GM21447 (cell line): ENCODE measurements around the gene VHLL.
A peak's percentile ranks its signal among the peaks of the same experiment; 100 is the strongest.
"Not testable (repeated sequence)": the region's sequence is repeated elsewhere in the genome, so short reads cannot be mapped to it uniquely, and the experiment has no call there.

Source experiments
- ATAC-seq: cut with Tn5 transposase; IDR thresholded peaks from one replicate; pipeline ENCODE4 v1.9.1; 2021; ENCODE audit not compliant: unreplicated experiment

Gene VHLL

DNA sequence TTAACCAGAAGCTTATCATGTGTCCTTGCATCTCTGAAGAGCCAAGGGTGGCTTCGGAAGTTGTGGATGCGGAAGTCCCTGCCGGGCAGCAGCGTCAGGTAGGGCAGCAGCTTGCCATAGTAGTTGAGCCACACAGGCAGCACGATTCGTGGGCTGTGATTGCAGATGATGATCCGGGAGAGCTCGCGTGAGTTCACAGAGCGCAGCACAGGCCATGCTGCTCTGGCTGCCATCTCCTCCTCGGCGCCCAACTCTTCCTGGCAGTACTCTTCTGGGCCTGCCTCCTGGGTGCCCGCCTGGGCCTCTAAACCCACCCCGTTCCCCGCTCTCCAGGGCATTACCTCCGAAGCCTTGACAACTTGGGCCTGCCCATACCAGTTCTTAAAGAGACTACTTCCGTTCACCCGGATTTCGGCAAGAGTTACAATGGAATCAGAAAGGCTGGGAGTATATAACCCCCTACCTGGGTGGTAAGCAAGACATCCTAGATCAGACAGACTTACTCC lies at the start of gene VHLL:
Gene VHLL (minus strand): TSS at position 456 of the 506 bp plus-strand sequence. CDS start 118 bp downstream, at position 338.
- no peak for ATAC-seq

DNA sequence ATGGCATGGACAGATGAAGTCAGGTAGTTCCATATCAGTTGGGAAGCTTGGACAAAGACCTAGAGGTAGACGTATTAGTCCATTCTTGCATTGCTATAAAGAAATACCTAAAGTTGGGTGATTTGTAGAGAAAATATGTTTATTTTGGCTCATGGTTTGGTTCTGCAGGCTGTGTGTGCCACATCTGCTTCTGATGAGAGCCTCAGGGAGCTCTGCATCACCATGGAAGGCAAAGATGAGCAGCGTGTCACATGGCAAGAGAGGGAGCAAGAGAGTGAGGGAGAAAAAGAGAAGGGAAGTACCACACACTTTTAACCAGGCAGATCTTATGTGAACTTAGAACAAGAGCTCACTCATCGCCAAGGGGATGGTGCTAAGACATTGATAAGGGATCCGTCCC lies 48.2 kb upstream of the VHLL start:
- no peak for ATAC-seq

DNA sequence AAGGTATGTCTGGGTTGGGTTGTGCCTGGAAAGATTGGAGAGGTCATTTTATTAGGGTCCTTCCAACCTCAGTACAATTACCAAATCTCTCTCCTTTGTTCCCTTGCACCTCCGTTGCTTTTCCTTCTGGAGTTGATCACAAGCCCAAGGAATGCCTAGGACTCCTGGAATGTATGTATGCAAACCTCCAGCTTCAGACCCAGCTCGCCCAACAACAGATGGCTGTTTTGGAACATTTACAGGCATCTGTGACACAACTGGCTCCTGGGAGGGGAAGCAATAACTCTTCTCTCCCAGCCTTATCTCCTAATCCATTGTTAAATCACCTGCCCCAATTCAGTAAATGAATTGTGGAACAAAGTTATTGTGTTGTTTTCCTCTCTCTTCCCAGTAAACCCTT lies 47.5 kb upstream of the VHLL start:
- ATAC-seq = no peak

DNA sequence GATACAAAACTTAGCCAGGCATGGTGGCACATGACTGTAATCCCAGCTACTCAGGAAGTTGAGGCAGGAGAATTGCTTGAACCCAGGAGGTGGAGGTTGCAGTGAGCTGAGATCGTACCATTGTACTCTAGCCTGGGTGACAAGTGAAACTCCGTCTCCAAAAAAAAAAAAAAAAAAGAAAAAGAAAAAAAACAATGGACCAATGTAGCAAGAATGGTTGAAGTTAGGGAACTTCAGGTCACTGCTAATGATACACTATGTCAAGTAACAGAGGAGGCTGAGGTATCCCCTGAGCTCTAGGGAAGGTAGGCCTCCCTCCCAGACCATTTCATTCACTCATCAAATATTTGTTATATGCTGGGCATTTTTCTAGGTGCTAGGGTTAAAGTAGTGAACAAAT lies 46.9 kb upstream of the VHLL start:
- not testable (repeated sequence) for ATAC-seq

DNA sequence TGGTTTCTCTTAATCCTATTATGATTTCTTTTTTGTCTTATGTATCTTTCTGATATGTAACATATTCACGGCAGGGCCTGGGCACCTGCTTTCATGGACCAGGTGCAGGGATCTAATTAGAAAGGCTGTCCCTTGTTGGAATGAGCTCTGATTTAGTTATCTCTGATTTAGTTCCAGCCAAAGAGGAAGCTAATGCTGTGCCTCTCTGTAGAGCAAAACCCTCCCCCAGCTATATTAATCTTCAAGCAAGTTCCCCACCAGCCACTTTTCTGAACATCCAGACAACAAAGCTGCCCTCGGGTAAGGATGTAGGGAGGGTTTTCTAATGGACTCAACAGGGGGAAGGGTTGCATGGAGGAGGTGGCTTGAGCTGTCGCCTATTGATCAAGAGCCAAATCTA lies 45.3 kb upstream of the VHLL start:
- no peak for ATAC-seq

DNA sequence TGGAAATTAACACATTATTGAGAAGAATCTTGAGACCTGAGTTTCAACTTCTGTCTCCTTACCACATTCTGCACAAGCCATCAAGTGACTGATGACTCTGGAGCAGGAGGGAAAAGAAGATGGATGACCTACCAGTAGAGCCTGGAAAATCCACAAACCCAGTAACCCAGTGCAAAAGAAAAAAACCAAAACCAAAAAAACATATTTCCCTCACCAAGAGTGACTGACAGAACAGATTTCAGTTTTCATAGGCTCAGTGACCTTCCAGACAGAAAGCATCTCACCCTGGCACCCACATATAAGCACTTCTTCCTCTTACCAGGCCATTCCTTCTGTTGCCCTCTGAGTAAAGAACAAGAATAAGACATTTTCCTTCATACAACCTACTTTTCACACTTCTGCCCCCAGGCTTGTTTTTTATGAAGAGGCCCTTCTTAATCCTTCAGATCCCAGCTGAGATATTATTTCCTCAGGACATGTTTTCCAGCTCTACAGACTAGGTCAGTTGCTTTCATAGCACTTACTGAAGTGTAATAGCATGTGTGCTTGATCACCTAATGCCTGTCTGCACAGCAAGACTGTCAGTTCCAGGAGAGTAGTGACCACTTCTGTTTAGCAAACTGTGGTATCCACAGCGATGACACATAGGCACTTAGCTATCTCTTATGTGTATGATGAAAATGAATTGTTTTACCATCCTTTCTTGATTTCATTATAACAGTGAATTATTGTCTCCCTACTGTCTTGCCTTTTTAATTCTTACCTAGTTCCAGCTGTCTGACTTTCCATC lies 43.3 kb upstream of the VHLL start:
- no peak for ATAC-seq

DNA sequence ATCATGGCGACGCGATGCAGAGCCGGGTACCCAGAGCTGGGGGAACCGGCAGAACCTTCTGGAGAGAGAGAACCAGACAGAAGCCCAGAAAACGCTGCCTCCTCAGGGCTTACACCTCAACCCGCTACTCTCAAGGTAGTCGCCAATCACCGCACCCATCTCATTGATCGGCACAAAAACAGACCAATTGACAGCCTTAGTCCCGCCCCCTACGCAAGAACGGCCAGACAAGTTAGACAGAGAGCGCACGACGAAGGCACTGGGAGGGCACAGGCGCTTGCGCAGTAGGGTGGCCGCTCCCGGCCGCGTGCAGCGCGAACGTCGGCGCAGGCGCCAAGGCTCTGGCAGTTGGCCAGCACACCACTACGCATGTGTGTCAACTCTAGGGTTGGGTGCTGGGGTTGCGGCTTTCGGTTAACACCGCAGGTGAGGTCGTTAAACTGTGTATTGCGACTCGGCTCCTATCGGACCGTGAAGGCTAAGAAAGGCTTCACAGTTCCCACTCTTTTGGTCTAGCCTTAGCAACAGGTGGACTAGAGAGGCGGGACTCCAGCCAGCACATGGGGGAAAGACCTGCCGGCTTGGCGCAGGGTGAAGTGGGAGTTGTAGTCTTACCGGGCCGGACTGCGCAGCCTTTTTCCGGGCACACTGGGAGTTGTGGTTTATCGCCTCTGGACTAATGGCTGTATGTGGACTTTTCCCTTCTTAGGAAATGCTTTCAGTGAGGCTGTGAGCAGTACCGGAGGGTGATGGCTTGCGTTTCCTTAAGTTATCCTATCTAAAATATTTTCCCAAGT lies 39.3 kb upstream of the VHLL start, which contains the start of the genes CCT3 and TSACC:
Gene CCT3 (minus strand): TSS at position 113 of the 797 bp plus-strand sequence. CDS start 108 bp downstream, at position 5.
Gene TSACC (plus strand): TSS at position 347 of the 797 bp plus-strand sequence. CDS start 1,232 bp downstream, outside the sequence.
- ATAC-seq = peak; percentile 94

DNA sequence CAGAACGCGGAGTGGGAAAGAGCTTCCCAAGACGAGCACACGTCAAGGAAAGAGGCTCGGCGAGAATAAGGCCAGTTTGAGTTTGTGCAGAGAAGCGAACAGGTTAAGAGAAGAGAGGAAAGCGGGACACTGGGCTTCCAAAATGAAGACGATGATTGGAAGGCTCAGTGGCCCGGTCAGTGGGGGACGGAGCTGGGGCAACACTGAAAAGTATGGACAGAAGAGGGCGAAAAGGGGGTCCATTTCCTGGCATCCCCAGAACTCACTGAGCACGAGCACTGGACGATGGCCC lies 38.7 kb upstream of the VHLL start:
- ATAC-seq = peak; percentile 21

DNA sequence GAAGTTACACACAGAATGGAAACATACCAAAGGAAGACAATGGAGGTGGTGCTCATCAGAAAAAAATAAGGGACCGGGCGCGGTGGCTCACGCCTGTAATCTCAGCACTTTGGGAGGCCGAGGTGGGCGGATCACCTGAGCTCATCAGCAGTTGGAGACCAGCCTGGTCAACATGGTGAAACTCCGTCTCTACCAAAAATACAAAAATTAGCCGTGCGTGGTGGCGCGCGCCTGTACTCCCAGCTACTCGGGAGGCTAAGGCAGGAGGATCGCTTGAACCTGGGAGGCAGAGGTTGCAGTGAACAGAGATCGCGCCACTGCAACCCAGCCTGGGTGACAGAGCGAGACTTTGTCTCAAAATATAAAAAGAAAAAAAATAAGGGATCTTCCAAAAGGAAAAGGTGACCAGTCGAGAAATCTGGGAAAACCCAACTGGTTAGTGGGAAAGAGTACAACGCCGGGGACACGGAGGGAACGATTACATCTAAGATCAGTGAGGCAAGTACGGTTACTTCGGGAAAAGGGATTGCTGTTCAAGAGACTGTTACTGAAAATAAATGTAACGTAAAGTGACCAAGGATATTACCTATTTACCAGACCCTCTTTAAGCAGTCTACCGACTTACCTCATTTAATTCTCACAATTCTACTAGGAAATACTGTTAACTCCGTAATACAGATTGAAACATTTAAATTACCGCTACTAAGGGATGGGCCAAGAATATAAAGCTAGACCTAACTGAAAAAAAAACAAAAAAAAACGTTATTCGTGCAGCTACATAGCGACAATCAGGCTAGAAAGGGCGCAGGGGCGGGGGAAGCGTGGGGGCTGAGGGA lies 38.2 kb upstream of the VHLL start:
- no peak for ATAC-seq

DNA sequence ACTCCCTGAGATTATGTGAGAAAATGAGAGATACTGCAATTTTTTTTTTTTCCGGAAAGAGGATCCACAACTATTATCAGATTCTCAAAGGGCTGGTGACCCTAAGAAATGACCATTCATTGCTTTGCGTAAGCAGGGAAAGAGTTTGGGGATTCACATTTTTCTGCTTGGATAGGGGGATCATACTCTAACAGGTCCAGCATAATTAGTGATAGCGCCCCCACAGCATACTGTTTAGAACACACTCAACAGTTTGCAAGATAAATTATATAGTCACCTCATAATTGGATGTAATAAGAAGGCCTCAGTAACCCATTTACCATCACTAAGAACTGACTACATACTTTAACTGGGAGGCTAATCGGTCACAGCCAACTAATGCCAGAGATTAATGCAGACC lies 37.1 kb upstream of the VHLL start:
- no peak for ATAC-seq

DNA sequence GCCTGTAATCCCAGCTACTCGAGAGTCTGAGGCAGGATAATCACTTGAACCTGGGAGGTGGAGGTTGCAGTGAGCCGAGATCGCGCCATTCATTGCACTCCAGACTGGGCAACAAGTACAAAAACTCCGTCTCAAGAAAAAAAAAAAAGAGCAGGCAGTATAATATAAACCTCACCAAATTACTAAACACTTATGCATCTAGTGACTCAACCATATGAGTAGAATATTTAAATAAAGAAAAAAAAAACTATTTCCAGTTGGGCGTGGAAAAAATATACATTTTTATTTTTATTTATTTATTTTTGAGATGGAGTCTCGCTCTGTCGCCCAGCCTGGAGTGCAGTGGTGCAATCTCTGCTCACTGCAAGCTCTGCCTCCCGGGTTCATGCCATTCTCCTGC lies 24.1 kb upstream of the VHLL start:
- not testable (repeated sequence) for ATAC-seq

DNA sequence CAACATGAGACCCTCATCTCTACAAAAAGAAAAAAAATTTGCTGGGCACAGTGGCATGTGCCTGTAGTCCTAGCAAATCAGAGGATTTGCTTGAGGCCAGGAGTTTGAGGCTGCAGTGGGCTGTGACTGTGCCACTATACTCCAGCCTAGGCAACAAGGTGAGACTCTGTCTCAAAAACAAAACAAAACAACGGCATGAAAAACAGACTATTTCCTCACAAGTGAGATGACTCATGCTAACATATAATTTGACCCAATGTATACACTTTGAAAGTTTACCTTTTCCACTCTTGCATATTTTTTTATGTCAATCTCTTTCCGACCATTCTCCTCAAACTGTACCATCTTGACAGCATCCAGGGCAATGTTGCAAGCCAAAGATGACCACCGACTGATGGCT lies 21.5 kb upstream of the VHLL start:
- ATAC-seq = no peak

DNA sequence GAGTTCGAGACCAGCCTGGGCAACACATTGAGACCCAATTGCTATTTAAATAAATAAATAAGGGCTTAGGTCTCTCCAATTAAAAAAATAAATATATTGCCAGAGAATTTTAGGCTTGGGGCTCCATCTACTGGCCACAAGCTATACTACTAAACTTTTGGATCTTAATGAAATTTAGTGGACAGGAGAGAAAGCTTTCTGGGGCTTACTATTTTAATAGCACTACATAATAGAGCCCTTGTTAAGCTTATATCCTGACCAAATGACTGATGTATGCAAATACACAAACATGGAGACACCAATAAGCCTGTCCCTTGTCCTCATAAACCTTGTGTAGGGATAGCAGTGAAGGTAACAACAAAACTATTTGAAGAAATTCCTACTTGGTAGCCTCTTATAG lies 20.6 kb upstream of the VHLL start:
- no peak for ATAC-seq

DNA sequence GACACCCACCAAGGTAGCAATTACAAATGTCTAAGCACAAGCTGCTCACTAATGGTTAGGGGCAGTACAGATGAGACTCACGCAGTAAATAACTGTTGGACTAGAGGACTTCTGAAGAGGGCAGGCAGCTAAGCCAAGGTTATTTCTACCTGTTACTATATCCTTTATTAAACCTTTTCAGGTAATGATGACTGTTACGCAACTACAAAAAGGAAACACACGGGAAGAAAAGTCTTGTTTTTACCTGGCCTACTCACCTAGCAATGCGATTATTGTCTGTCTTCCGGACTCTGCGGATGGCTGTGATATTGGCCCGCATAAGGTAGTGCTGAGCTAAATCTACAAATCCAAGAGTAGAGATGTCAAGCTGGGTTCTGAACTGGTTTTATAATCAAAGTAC lies 17.8 kb upstream of the VHLL start:
- ATAC-seq = no peak

DNA sequence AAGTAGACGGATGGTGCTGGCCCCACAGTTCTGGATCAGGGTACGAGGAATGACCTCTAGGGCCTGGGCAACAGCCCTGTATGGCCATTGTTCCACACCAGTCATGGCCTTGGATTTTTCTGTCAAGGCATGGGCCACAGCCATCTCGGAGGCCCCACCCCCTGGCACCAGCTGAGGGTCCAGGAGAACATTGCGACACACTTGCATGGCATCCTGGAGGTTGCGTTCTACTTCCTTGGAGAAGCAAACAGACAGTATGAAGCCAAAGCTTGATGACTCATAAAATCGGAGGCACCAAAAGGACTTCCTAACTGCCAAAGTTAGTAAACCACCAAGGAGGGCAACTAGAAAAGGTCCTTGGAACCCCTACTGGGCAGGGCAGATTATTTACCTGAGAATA lies 11.9 kb upstream of the VHLL start:
- no peak for ATAC-seq

DNA sequence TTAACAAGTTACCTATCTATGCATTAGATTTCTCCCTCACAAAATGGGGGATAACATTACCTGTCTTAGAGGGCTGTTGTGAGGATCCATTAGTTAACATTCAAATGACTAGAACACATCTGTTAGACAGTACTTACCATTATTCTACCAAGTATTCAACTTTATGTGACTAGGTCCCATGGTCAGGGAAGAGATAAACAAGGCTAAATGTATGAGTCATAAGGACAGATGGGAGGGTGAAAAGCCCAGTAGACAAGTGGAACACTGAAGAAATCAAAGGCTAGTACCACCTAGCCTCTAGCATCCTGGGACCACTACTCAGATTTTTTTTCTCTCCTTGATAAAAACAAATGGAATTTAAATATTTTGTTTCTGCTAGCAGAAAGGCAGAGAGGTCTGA lies 9.0 kb upstream of the VHLL start:
- no peak for ATAC-seq

DNA sequence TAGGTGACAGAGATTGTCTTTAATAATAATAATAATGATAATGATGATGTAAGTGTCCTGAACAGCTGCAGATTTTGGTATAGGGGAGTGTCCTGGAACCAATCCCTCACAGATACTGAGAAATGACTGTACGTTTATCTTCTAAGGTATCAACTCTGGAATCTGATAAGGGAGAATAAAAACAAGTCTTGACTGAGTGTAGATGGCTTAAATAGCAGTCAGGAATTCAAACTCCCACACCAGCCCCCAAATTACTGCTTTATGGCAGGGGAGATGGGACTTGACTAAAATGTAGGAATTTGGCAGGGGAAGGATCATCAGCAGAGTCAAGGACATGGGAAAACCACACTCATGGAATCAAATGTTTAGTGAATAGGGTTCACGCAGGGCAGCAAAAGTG lies 6.1 kb upstream of the VHLL start:
- no peak for ATAC-seq

DNA sequence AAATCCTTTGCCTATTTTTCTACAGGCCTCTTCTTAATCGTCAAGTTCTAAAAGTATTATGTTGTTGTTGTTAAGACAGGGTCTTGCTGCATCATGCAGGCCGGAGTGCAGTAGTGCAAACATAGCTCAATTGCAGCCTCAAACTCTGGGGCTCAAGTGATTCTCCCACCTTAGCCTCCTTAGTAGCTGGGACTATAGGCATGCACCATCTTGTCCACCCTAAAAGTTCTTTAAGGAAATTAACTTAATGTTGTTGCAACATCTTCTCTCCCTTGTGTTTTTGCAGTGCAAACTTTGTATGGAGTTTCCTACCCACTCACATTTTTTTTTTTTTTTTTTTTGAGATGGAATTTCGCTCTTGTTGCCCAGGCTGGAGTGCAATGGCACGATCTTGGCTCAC lies 4.1 kb upstream of the VHLL start:
- no peak for ATAC-seq

DNA sequence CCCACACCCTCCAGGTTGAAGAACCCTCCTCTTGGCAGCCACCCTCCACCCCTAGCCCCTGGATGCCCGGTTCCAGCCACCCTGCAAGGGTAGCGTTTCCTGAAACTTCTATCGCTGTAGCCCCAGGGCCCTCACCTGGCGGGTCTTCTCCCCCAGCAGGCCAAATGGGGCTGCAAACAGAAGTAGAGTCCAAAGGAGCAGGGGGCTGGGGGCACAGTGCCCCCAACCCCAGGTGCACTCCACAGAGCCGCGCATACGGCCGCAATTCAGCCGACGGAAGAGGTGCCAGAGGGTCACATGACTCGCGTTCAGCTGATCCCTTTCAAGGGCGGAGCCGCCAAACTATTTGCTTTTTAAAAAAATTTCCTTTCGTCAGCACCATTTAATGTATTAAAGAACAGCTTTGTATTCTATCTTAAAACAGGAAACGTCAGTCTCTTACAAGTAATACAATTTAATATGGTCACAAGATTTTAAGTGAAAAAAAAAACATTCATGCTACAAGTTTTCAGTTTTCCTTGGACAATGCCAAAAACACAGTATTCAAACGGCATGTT lies 3.6 kb downstream of the VHLL start, which contains the start of gene GLMP:
Gene GLMP (minus strand): TSS at position 289 of the 557 bp plus-strand sequence. CDS start 34 bp downstream, at position 255.
- ATAC-seq = peak; percentile 64

DNA sequence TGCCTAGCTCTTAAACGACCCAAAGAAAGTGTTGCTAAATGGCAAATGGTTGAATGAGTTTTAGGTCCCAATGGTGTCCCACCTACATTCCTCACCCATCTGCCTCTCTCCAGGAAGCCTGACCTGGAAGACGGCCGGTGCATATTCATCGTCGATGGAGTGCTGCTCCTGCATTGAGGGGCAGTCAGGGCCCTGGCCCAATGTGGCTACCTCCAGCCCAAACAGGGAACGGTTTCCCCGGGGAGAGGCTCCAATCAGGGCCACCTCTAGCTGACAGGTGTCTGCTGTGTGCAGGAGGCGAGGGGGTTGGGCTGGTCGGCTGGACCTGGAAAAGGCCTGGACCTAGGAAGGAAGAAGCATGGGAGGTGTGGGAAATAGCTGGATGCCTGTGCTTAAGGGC lies 5.2 kb downstream of the VHLL start:
- no peak for ATAC-seq

DNA sequence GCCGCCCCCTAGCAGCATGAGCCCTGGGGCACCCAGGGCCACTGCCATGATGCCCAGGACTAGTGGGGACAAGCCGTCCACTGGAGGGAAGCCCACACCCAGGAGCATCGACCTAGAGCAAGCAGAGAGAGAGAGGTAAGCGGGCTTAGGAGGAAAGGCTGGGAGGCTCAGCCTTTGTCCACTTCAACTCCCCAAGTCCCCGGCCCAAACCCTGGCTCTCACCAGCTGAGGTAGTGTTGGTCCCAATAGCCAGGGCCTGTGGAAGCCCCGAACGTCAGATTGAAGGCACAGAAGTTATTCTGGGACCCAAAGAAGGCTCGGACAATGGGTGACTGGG lies 6.0 kb downstream of the VHLL start:
- ATAC-seq = no peak
